IMR-90 (cell line): ENCODE measurements around the gene ATP1A3.

Experiments used
- CTCF ChIP-seq: conservative IDR thresholded peaks from 2 replicates; pipeline ENCODE4 v1.5.1; 2012; ENCODE audit warnings: mild to moderate bottlenecking, low read depth, low read length, improper control_type of control experiment
- POLR2A ChIP-seq: IDR thresholded peaks from 2 replicates; pipeline ENCODE4 v1.6.1; 2012; ENCODE audit warnings: mild to moderate bottlenecking, low read depth, low read length

DNA sequence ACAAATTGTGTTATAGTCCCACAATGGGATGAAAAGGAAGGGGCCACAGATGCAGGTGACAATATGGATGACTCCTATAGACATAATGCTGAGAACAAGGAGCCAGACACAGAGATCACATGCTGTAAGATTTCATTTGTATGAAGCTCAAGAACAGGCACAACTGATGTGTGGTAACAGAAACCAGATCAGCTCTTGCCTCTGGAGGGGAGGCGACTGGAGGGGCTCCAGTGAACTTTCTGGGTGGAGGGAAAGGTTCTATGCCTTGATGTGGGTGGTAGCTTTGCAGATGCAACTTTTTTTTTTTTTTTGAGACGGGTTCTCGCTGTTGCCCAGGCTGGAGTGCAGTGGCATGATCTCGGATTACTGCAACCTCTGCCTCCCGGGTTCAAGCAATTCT lies 28.9 kb downstream of the ATP1A3 start:
- TF ChIP-seq CTCF: no peak
- no peak for TF ChIP-seq POLR2A
